ENCODE results near the gene MOSPD3.
"Not testable (repeated sequence)": the region's sequence is repeated elsewhere in the genome, so short reads cannot be mapped to it uniquely, and the experiment has no call there.

MOSPD3 gene

GRCh38 chr7:100626530-100627237, 14.3 kb downstream of the MOSPD3 start:
- DNase-seq, result peak; percentile 94

- no peak for DNase-seq
These were observed 14.9 kb downstream of the MOSPD3 start for GRCh38 chr7:100627238-100627549.

GRCh38 chr7:100629117-100629716, 16.9 kb downstream of the MOSPD3 start:
- peak; percentile 90 for DNase-seq

GRCh38 chr7:100630066-100630465, 17.7 kb downstream of the MOSPD3 start:
- DNase-seq, result no peak

- DNase-seq, result peak; percentile 76
These were observed 20.8 kb downstream of the MOSPD3 start for GRCh38 chr7:100632951-100633717.

- DNase-seq, result no peak
These were observed 27.7 kb downstream of the MOSPD3 start for GRCh38 chr7:100639995-100640516.

GRCh38 chr7:100640517-100641440, 28.4 kb downstream of the MOSPD3 start:
- no peak for DNase-seq

- no peak for DNase-seq
These were observed 29.1 kb downstream of the MOSPD3 start, which contains the start of gene TFR2 for GRCh38 chr7:100641463-100641859. TSS of gene TFR2 (minus strand) at chr7:100641552. CDS start at chr7:100641509, 43 bp downstream.

GRCh38 chr7:100641860-100642533, 29.7 kb downstream of the MOSPD3 start:
- DNase-seq, result no peak

GRCh38 chr7:100642534-100642907, 30.2 kb downstream of the MOSPD3 start:
- DNase-seq, result no peak

- DNase-seq, result no peak
These were observed 37.7 kb downstream of the MOSPD3 start for GRCh38 chr7:100649826-100650565.

- DNase-seq, result no peak
These were observed 42.8 kb downstream of the MOSPD3 start for GRCh38 chr7:100654908-100655831.

GRCh38 chr7:100655908-100656674, 43.8 kb downstream of the MOSPD3 start, which contains the start of gene ACTL6B:
TSS of gene ACTL6B (minus strand) at chr7:100656448. CDS start at chr7:100656354, 94 bp downstream.
- DNase-seq, result peak; percentile 86

GRCh38 chr7:100662194-100662776, 49.9 kb downstream of the MOSPD3 start:
- not testable (repeated sequence) for DNase-seq
